Keratinocyte (primary cell): ENCODE data around the gene AP1M1.

Experiments used
- CTCF ChIP-seq, 3 experiments: IDR thresholded peaks in 1 of 3; conservative IDR thresholded peaks in 1 of 3; optimal IDR thresholded peaks in 1 of 3; 2 replicates in 2 of 3; 3 replicates in 1 of 3; pipeline versions ENCODE3 to v1.5.1; 2011; ENCODE audit warnings: low read length in 3 of 3, mild to moderate bottlenecking in 3 of 3, moderate library complexity in 2 of 3, control low read depth in 1 of 3, inconsistent platforms in 1 of 3; ENCODE audit not compliant: insufficient read depth in 2 of 3; ENCODE audit errors: extremely low read depth in 1 of 3
- EZH2 ChIP-seq: IDR thresholded peaks from one replicate; pipeline ENCODE4 v1.6.1; 2012; ENCODE audit warnings: inconsistent platforms, mild to moderate bottlenecking, low read length, moderate library complexity

- TF ChIP-seq CTCF (optimal IDR thresholded peaks at IDR 0.05 in 1 of 3, IDR thresholded peaks at IDR 0.05 in 1 of 3, conservative IDR thresholded peaks at IDR 0.05 in 1 of 3; ENCODE audit: extremely low read depth in 1 of 3, insufficient read depth in 2 of 3, low read length in 3 of 3) (no peak), EZH2 (no peak)
These were observed 68.3 kb downstream of the AP1M1 start for GRCh38 chr19:16265890-16266585.
